ENCODE results near the gene TTLL1. TPM values are rescaled to one million over a fixed set of nuclear protein-coding genes. Genes with fewer than 3 reads are reported as not detected.

The TTLL1 gene
- total RNA-seq, 4 donors from 2014 or later: 1.1 to 3.8 (median 2.8) TPM

DNA sequence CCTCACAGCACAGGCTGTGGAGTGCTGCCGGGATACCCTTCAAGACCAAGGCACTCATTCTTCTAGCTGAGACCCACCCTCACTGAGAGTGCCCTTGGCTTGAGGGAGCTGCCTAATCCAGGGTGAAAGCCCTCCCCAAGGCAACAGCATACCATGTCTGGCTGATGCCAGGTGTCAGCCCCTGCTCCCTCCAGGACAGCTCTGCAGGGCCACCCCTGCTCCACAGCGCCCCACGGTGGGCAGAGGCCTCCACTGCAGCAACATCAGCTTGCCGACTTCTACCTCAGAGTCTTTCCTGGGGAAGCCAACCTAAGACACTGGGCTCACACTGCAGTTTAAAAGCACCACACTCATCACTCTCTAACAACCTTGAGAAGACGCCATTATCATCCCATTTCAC lies 29.0 kb downstream of the TTLL1 start:
- Histone ChIP-seq H3K4me1 (no peaks in the 10 kb centered on the region), H3K9me3 (no peaks in the 10 kb centered on the region), H3K27ac (no peak overlapping the region), H3K36me3 (no peaks in the 10 kb centered on the region), H3K4me3 (no peak overlapping the region), H3K27me3 (no peaks in the 10 kb centered on the region)
- intact Hi-C loops (cut with DNase I; ENCODE audit: low total_unique reads): no loop called here
- in situ Hi-C loops (cut with MboI; ENCODE audit: low pct_ligation_motif_present in 1 of 4, low pct_unique_long_range_greater_than_20kb in 1 of 4, low sequenced_read_pairs in 3 of 4): no loop called here
- 59% methylated on average over 5 of the region's 5 CpGs; no CpG with 5 or more reads in 1 of the 2 donors for WGBS, 2 donors (ENCODE audit: low coverage in 1 of 2)
- TF ChIP-seq POLR2AphosphoS5 (IDR thresholded peaks at IDR 0.05): no peak
- TF ChIP-seq, protein P1, sequence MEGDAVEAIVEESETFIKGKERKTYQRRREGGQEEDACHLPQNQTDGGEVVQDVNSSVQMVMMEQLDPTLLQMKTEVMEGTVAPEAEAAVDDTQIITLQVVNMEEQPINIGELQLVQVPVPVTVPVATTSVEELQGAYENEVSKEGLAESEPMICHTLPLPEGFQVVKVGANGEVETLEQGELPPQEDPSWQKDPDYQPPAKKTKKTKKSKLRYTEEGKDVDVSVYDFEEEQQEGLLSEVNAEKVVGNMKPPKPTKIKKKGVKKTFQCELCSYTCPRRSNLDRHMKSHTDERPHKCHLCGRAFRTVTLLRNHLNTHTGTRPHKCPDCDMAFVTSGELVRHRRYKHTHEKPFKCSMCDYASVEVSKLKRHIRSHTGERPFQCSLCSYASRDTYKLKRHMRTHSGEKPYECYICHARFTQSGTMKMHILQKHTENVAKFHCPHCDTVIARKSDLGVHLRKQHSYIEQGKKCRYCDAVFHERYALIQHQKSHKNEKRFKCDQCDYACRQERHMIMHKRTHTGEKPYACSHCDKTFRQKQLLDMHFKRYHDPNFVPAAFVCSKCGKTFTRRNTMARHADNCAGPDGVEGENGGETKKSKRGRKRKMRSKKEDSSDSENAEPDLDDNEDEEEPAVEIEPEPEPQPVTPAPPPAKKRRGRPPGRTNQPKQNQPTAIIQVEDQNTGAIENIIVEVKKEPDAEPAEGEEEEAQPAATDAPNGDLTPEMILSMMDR (IDR thresholded peaks at IDR 0.05): peak; percentile 45 to 56 (median 51)
- DNase-seq: peak; percentile 54

DNA sequence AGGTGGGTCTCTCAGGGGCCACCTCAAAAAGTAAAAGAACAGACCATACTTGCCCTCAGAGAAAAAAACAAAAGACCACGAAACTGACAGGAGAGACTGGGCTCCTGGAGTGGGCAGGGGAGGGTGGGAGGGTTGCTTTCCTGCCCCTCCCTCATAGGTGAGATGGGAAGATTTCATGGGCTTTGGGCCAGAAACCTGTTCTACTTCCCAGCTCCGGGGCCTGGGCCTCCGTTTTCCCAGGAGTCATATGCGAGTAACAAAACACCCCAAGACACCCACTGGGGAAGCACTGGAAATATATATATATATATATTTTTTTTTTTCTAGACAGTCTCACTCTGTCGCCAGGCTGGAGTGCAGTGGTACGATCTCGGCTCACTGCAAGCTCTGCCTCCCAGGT lies 31.6 kb downstream of the TTLL1 start:
- in situ Hi-C loops (cut with MboI; ENCODE audit: low pct_ligation_motif_present in 1 of 4, low pct_unique_long_range_greater_than_20kb in 1 of 4, low sequenced_read_pairs in 3 of 4) (no loop called here), intact Hi-C loops (cut with DNase I; ENCODE audit: low total_unique reads) (no loop called here)
- TF ChIP-seq POLR2A (IDR thresholded peaks at IDR 0.05) (no peak), POLR2AphosphoS5 (IDR thresholded peaks at IDR 0.05) (no peak), EP300 (IDR thresholded peaks at IDR 0.05; ENCODE audit: low read depth) (no peak)
- TF ChIP-seq, protein P1 (IDR thresholded peaks at IDR 0.05): no peak
- 89 to 100% methylated on average over 1 to 7 of the region's 7 CpGs for WGBS, 2 donors (ENCODE audit: low coverage in 1 of 2)
- H3K4me1 ChIP-seq: no peaks in the 10 kb centered on the region
- no peak overlapping the region for H3K4me3 ChIP-seq
- H3K9me3 ChIP-seq: no peaks in the 10 kb centered on the region
- H3K36me3 ChIP-seq: no peaks in the 10 kb centered on the region
- H3K27ac ChIP-seq: no peak overlapping the region
- DNase-seq: no peak
- no peaks in the 10 kb centered on the region for H3K27me3 ChIP-seq

DNA sequence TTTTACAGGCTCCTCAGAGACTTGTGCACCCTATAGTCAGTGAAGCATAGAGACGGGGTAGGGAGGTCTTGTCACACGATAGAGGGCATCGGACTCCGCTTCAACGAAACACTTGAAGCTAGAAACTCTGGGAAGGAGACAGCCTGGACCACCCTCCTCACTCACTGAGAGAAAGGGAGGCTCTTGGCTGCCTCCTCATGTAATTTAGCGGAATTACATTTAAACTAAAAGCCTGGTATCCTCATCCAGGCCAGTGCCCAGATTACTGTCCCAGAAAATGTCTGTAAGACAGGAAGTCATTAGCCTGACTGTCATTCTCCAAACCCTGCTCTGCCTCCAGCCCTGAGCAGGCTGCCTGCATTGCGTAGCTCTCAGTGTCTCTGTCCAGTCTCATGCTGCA lies 36.0 kb downstream of the TTLL1 start:
- Histone ChIP-seq H3K36me3 (no peaks in the 10 kb centered on the region), H3K27me3 (no peaks in the 10 kb centered on the region), H3K27ac (no peak overlapping the region), H3K4me3 (no peak overlapping the region), H3K4me1 (no peaks in the 10 kb centered on the region), H3K9me3 (no peaks in the 10 kb centered on the region)
- 80 to 96% methylated on average over 3 to 7 of the region's 7 CpGs for WGBS, 2 donors (ENCODE audit: low coverage in 1 of 2)
- intact Hi-C loops (cut with DNase I; ENCODE audit: low total_unique reads): no loop called here
- TF ChIP-seq POLR2A (IDR thresholded peaks at IDR 0.05) (no peak), POLR2AphosphoS5 (IDR thresholded peaks at IDR 0.05) (no peak), EP300 (IDR thresholded peaks at IDR 0.05; ENCODE audit: low read depth) (no peak)
- TF ChIP-seq, protein P1 (IDR thresholded peaks at IDR 0.05): no peak
- no peak for DNase-seq
- in situ Hi-C loops (cut with MboI; ENCODE audit: low pct_ligation_motif_present in 1 of 4, low pct_unique_long_range_greater_than_20kb in 1 of 4, low sequenced_read_pairs in 3 of 4): no loop called here

DNA sequence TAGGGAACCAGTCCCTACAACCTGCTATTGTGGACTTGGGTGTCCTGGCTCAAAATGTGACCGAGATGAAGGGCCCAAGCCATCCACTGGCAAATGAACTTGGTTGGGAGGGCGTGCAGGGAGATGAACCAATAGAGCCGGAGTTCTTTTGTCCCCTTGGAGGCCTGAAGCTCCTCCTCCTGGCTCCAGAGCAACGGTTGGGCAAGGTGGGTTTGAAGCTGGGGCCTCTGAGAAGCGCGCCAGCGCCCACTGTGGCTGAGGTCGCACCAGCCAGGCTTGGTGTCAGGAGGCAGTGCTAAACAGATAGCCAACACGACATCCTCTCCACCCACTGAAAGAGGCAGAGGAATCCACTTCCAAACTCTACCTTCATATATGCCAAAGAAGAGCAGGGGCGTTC lies 38.2 kb downstream of the TTLL1 start:
- DNase-seq: no peak
- Histone ChIP-seq H3K27me3 (no peaks in the 10 kb centered on the region), H3K9me3 (no peaks in the 10 kb centered on the region), H3K4me3 (no peak overlapping the region), H3K27ac (no peak overlapping the region), H3K36me3 (no peaks in the 10 kb centered on the region), H3K4me1 (no peaks in the 10 kb centered on the region)
- intact Hi-C loops (cut with DNase I; ENCODE audit: low total_unique reads) (no loop called here), in situ Hi-C loops (cut with MboI; ENCODE audit: low pct_ligation_motif_present in 1 of 4, low pct_unique_long_range_greater_than_20kb in 1 of 4, low sequenced_read_pairs in 3 of 4) (no loop called here)
- no peak for TF ChIP-seq EP300 (IDR thresholded peaks at IDR 0.05; ENCODE audit: low read depth)
- TF ChIP-seq, protein P1 (IDR thresholded peaks at IDR 0.05): no peak
- no peak for TF ChIP-seq POLR2AphosphoS5 (IDR thresholded peaks at IDR 0.05)
- no peak for TF ChIP-seq POLR2A (IDR thresholded peaks at IDR 0.05)
- 89% methylated on average over 10 of the region's 10 CpGs; no CpG with 5 or more reads in 1 of the 2 donors for WGBS, 2 donors (ENCODE audit: low coverage in 1 of 2)
